NCI-H1048 (cell line): ENCODE data around the gene MLST8.

Experiments
- DNase-seq: peaks from one replicate; lab custom pipeline; 2025; lab: John Stamatoyannopoulos, UW

Gene MLST8

DNA sequence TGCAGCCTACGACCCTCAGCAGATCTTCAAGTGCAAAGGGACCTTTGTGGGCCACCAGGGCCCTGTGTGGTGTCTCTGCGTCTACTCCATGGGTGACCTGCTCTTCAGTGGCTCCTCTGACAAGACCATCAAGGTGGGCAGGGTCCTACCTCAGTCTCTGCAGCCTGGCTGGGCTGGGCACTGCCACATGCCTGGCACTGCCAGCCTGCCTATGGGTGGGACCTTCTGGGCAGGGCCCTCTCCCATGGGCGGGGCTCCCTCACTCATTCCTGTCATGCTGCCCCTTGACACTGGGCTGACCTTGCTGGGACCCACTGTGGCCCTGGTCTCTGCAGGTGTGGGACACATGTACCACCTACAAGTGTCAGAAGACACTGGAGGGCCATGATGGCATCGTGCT lies 31.3 kb upstream of the MLST8 start:
- no peak for DNase-seq

DNA sequence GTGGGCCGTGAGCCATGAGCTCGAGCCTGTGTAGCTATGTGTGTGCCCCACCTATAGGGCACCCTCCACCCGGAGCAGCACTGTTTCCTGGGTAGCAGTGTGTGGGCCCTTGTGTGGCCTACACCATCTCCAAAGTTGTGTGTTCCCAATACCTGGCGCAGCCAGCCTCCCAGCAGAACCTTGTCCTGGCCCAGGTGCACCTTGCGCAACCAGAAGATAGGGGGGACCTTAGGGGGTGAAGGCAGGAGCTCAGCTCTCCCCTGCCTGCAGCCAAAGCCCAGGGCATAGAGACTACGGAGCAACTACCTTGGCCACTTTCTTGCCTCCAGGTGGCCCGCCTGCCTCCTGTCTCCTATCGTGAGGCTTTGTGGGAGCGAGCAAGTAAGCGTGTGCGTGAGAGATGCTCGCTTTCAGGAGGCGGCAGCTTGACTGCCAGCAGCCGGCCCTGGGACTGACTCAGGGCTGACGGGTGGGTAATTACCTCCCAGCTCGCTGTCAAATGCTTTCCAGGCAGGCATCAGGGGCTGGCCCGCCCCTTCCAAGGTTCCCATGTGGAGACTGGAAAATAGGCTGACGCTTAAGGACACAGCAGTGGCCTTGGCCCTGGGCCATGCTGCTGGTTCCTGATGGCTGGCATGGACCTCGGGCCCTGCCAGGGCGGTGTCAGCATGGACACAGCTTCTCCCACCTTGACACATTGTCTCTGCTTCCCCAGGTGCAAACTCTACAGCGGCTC lies 30.7 kb upstream of the MLST8 start:
- no peak for DNase-seq

DNA sequence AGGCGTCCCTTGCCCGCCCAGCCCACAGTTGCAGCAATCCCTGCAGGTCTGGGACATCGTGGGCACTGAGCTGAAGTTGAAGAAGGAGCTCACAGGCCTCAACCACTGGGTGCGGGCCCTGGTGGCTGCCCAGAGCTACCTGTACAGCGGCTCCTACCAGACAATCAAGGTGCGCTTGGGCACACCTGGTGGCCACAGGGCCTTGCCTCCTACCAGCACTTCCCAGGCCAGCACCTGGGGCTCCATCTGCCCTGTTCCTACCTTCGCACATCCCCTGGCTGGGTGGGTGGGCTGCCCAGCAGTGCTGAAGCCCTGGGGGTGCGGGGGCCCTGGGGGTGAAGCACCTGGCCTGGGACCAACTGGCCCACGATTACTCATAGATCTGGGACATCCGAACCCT lies 29.8 kb upstream of the MLST8 start:
- no peak for DNase-seq

DNA sequence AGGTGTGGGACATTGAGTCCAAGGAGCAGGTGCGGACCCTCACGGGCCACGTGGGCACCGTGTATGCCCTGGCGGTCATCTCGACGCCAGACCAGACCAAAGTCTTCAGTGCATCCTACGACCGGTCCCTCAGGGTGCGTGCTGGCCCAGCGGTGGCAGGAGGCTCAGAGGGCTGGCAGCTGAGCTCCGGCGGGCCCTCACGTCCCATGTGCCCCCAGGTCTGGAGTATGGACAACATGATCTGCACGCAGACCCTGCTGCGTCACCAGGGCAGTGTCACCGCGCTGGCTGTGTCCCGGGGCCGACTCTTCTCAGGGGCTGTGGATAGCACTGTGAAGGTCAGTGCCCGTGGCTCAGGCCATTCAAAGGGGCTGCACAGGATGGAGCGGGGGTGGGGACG lies 29.2 kb upstream of the MLST8 start:
- DNase-seq, result no peak

- no peak for DNase-seq
Measured at GRCh38 chr16:2177101-2177500, 28.2 kb upstream of the MLST8 start.

DNA sequence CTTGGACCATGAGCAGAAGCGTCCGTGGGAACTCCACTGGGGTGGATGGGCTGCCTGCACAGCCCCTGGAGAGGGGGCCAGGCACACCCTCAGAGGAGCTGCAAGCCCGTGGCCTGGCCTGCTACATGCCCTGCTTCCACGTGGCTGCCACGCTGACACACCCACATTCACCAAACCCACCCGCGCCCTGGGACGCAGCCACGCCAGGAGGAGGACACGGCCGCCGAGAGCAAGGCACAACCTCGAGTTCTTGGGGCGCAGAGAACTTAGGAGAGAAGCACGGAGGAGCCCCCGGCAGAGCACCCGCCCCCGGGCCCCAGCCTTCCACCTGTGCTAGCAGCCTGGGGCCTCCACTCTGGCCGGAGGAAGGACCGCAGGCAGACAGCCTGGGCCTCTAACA lies 27.7 kb upstream of the MLST8 start:
- no peak for DNase-seq

DNA sequence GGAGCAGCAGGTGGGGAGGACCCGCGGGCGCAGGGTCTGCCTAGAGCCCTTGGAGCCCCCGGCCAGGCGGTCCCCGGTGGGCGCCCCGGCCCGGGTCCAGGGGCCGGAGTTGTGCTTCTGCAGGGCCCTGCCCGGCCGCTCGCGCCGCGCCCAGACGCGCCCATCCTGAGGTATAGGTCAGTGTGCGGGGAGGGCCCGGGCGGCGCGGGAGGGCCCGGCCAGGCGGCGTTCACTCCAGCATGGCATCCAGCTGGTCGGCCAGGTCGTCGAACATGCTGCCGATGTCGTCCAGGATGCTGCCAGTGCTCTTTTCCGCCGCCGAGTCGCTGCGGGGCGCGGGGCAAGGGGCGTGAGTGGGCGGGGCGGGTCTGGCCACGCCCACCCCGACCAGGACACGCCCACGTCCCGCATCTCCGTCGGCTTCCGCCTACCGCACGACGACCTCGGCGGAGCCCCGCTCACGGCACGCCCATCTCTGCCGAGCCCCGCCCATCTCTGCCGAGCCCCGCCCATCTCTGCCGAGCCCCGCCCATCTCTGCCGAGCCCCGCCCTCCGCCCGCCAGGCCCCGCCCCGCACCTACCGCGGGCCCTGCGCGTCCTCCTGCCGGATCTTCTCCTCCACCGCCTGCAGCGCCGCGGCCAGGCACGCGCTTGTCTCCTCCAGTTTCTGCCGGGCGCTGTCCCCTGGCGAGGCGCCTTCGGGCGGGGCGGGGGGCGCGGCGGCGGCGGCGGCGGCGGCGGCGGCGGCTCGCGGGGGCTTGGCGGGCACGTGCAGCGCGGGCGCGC lies 26.7 kb upstream of the MLST8 start:
- DNase-seq, result no peak

- DNase-seq, result no peak
Measured at GRCh38 chr16:2179107-2179501, 26.1 kb upstream of the MLST8 start.

- DNase-seq, result no peak
Measured at GRCh38 chr16:2179576-2179975, 25.7 kb upstream of the MLST8 start.

DNA sequence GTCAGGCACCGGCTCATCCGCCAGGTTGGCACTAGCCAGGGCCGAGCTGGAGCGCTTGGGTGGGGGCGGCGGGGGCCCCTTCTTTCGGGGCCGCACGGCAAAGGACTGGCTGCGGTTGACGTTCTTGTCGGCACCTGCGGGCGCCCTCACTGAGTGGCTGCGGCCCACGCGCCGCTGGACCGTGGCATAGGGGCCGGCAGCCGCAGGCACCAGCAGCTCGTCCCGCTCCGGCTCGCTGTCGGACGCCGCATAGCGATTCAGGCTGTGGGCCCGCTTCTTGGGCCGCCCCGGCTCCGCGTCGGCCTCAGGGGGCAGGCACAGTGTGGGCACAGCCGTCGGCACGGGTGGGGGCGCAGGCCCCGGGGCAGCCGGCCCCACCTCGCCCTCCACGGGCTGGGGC lies 24.8 kb upstream of the MLST8 start:
- DNase-seq, result no peak

- DNase-seq, result no peak
Measured at GRCh38 chr16:2180962-2181923, 24.0 kb upstream of the MLST8 start.

- no peak for DNase-seq
Measured at GRCh38 chr16:2181952-2182351, 23.3 kb upstream of the MLST8 start.

- no peak for DNase-seq
Measured at GRCh38 chr16:2183671-2184070, 21.6 kb upstream of the MLST8 start.

DNA sequence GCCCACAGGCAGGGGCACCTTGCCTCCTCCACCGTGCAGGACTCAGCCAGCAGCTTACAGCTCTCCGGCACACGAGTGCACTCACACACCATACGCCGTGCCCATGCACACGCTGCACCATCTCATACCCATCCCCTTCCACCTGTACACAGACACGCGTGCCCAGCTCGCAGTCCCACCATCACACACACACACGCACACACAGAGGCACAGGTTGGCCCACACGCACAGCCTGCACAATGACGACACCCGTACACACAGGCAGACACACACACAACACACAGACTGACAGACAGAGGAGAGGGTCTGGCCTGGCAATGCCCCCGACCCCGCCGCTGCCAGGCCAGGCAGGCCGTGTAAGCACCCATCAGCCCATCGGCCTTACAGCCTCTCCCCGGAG lies 20.9 kb upstream of the MLST8 start:
- DNase-seq, result no peak

DNA sequence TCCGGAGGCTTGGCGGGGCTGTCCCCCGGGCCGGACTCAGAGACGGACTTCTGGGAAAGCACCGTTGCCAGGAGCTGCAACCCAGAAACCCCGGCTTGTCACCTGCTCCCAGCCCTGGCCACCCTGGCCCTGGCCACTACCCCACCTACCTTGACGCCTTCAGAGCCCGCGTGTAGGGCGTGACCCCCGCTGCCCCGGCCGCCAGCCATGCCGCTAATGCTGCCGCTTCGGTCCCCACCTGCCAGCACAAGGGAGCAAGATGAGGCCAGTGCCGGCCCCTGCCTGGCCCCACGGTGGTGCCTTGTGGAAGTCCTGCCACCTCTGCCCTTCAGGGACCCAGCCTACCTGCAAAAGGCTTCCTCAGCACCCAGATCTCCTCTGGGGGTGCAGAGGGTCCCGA lies 20.3 kb upstream of the MLST8 start:
- no peak for DNase-seq

DNA sequence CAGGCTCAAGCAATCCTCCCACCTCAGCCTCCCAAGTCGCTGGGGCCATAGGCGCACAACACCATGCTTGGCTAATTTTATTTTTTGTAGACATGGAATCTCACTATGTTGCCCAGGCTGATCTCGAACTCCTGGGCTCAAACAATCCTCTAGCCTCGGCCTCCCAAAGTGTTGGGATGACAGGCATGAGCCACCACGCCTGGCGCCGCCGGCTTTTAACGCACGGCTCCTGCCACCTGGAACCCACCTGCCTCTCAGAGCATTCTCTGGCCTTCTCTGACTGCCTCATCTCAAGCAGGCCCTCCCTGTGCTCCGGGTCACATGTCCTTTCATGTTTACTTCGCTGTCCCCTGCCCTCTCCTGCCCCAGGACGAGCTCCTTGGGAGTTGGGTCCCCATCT lies 19.2 kb upstream of the MLST8 start:
- DNase-seq, result no peak

DNA sequence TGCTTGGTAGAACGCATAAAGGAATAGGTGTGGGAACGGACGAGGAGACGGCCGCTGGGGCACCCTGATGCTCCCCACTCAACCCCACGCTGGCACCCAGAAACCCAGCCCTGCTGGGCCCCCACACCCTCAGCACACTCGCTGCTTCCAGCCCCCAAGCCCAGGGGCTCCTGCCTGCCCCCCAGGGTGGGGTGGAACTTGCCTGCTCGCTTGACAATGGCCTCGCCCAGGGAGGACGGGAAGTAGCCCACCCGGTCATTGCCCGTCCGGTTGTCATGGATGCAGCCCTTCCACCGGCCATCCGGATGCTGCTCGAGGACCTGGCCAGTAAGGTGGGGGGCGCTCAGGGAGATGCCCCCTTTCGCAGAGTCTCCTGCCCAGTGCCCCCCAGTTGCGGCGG lies 18.7 kb upstream of the MLST8 start:
- no peak for DNase-seq

DNA sequence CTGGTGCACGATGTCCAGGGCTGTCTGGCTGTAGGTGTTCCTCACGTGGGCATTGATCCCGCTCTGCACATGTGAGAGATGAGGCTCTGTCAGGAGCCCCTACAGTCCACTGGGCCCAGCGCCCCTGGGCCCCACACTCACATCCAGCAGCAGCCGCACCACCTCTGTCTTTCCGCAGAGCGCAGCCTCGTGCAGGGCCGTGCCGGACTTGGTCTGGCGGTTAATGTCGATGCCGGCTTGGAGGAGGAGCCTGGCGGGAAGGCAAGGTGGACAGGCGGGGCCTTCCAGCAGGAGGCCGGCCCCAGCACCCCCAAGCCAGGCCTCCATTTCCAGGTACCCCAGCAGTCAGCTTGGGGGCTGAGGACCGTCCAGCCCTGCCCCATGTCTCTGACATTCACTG lies 18.0 kb upstream of the MLST8 start:
- no peak for DNase-seq

- no peak for DNase-seq
Measured at GRCh38 chr16:2188395-2188794, 16.9 kb upstream of the MLST8 start.

- no peak for DNase-seq
Measured at GRCh38 chr16:2189252-2189893, 15.9 kb upstream of the MLST8 start.

- DNase-seq, result no peak
Measured at GRCh38 chr16:2190002-2190658, 15.1 kb upstream of the MLST8 start.
